GM12878 (cell line): ENCODE data around the gene PIPOX. TPM values are rescaled to one million over a fixed set of nuclear protein-coding genes. Genes with fewer than 3 reads are reported as not detected.

Experiments used
- ATAC-seq: fragments of 200-7000 bp; cut with Tn5 transposase; 3 replicates; pipeline ENCODE4 v1.9.1; 2020; ENCODE audit warnings: mild to moderate bottlenecking, moderate library complexity
- BruUV-seq: library from RNA; stranded (reverse); fragments of 400-500 nt; replicated peaks from 2 replicates; lab custom pipeline; 2021; lab: Mats Ljungman, UMichigan
- CTCF ChIA-PET: fragments of 300-600 bp; sonication (Branson Sonifier 250); formaldehyde crosslinking; extraction: SDS; loops from one replicate; lab custom pipeline; 2021; ENCODE audit warnings: inconsistent platforms; lab: Yijun Ruan, JAX
- POLR2A ChIA-PET: fragments of 350-600 bp; formaldehyde crosslinking; extraction: SDS; loops from one replicate; lab custom pipeline; 2021; ENCODE audit warnings: inconsistent platforms; lab: Charles Lee
- RAD21 ChIA-PET: fragments of 300-600 bp; sonication (Branson Sonifier 250); formaldehyde crosslinking; loops from one replicate; lab custom pipeline; 2023; ENCODE audit warnings: antibody characterized with exemption; ENCODE audit not compliant: unreplicated experiment; lab: Charles Lee
- SMC1A ChIA-PET: fragments of 300-600 bp; sonication (Branson Sonifier 250); formaldehyde crosslinking; loops from one replicate; lab custom pipeline; 2023; ENCODE audit not compliant: unreplicated experiment, uncharacterized antibody; lab: Charles Lee
- DNase-seq: peaks from one replicate; pipeline ENCODE4 v3.0.0-alpha.2; 2011; ENCODE audit warnings: low read depth, low spot score
- FAIRE-seq: peaks from 3 replicates; lab custom pipeline; 2011; peaks lifted over from hg19 to GRCh38; lab: Jason Lieb, UNC
- H2AFZ ChIP-seq: 2 replicates; pipeline ENCODE4 v1.6.0; 2011; ENCODE audit warnings: low read depth, low read length, control low read depth; ENCODE audit not compliant: control insufficient read depth
- H3K27ac ChIP-seq: 2 replicates; pipeline ENCODE4 v1.5.1; 2011; ENCODE audit warnings: control low read depth; ENCODE audit not compliant: control insufficient read depth, insufficient read depth
- H3K27me3 ChIP-seq, 2 experiments: replicated peaks in 1 of 2; 2 replicates each; pipeline versions ENCODE4 v1.6.0 to v1.6.1; 2011; ENCODE audit warnings: low read length in 1 of 2; ENCODE audit not compliant: control insufficient read depth in 2 of 2, insufficient read depth in 2 of 2
- H3K36me3 ChIP-seq, 2 experiments: 2 replicates each; pipeline ENCODE4 v1.5.1; 2011; ENCODE audit warnings: low read length in 1 of 2; ENCODE audit not compliant: control insufficient read depth in 2 of 2, insufficient read depth in 2 of 2
- H3K4me1 ChIP-seq: 2 replicates; pipeline ENCODE4 v1.6.1; 2011; ENCODE audit warnings: mild to moderate bottlenecking, low read length, moderate library complexity, mixed read lengths; ENCODE audit not compliant: control insufficient read depth, insufficient read depth
- H3K4me2 ChIP-seq: 2 replicates; pipeline ENCODE4 v1.6.0; 2011; ENCODE audit warnings: control low read depth; ENCODE audit not compliant: control insufficient read depth, insufficient read depth
- H3K4me3 ChIP-seq: fragments of 200-600 bp; sonication (generic); 2 replicates; pipeline ENCODE4 v1.5.1; 2016
- H3K79me2 ChIP-seq: 2 replicates; pipeline ENCODE4 v1.6.0; 2011; ENCODE audit warnings: low read length; ENCODE audit not compliant: control insufficient read depth, insufficient read depth
- H3K9ac ChIP-seq: 2 replicates; pipeline ENCODE4 v1.8.0; 2011; ENCODE audit warnings: low read length, control low read depth, mixed read lengths; ENCODE audit not compliant: control insufficient read depth, insufficient read depth
- H3K9me3 ChIP-seq: replicated peaks from 3 replicates; pipeline ENCODE4 v1.5.1; 2011; ENCODE audit warnings: mild to moderate bottlenecking, low read length; ENCODE audit not compliant: control insufficient read depth, insufficient read depth
- H4K20me1 ChIP-seq: 2 replicates; pipeline ENCODE4 v1.6.0; 2011; ENCODE audit not compliant: control insufficient read depth, insufficient read depth
- CBFB ChIP-seq: IDR thresholded peaks from 2 replicates; pipeline ENCODE4 v1.6.1; 2016; ENCODE audit warnings: antibody characterized with exemption, low read depth
- IRF5 ChIP-seq: fragments of 450-650 bp; IDR thresholded peaks from 2 replicates; pipeline ENCODE4 v1.6.1; 2017; ENCODE audit warnings: borderline replicate concordance
- PBX3 ChIP-seq: IDR thresholded peaks from 2 replicates; pipeline ENCODE4 v1.6.1; 2011; ENCODE audit warnings: mild to moderate bottlenecking, low read depth, low read length, moderate library complexity; ENCODE audit not compliant: insufficient replicate concordance
- YBX1 ChIP-seq: fragments of 450-650 bp; IDR thresholded peaks from 2 replicates; pipeline ENCODE4 v1.6.1; 2016; ENCODE audit warnings: antibody characterized with exemption
- ZBTB40 ChIP-seq: fragments of 450-650 bp; IDR thresholded peaks from 2 replicates; pipeline ENCODE4 v1.6.1; 2016; ENCODE audit warnings: mild to moderate bottlenecking, moderate library complexity, borderline replicate concordance
- WGBS: methylation state at CpG from one replicate; pipeline ENCODE4 v1.1.6; 2016; ENCODE audit warnings: low lambda C conversion rate; ENCODE audit not compliant: insufficient replicate concordance, insufficient coverage; ENCODE audit errors: missing lambda C conversion rate; 5-methylcytosine and 5-hydroxymethylcytosine counted together
- in situ Hi-C: fragments of 300-500 bp; cut with MboI; formaldehyde crosslinking; loops from 9 replicates; pipeline ENCODE4 v1.14.3; 2018; ENCODE audit warnings: mixed read lengths
- intact Hi-C: fragments of 100-400 bp; cut with micrococcal nuclease; formaldehyde crosslinking; loops from one replicate; pipeline ENCODE4 v1.14.2; 2022; ENCODE audit not compliant: unreplicated experiment
- polyA plus RNA-seq, 11 experiments: library from polyadenylated mRNA; depleted of rRNA in 4 of 11; unstranded in 6 of 11; stranded (reverse) in 5 of 11; fragments of >200 nt; fragmentation: Nextera tagmentation in 4 of 11; fragmentation: Illumina TruSeq in 1 of 11; extraction: Ambion mirVana in 4 of 11; extraction: Trizol in 1 of 11; gene quantifications; 1 replicate in 1 of 11; 2 replicates in 10 of 11; pipeline versions ENCODE4 v1.2.1 to v1.2.3, GENCODE V29; 2011 to 2016; ENCODE audit warnings: inconsistent platforms in 2 of 11, missing spikeins in 2 of 11, low read depth in 1 of 11
- total RNA-seq, 4 experiments: library from RNA; depleted of rRNA in 3 of 4; stranded (reverse); fragments of >200 nt in 3 of 4; fragmentation: Illumina TruSeq in 1 of 4; extraction: Trizol in 1 of 4; gene quantifications; 2 replicates each; pipeline versions ENCODE4 v1.2.1 to v1.2.3, GENCODE V29; 2013 to 2021

PIPOX gene
- total and polyA plus RNA-seq, 10 of the 15 experiments (the other 5 are each of a cell fraction or from before 2014, with no cell fraction given), result 0.22 to 1.4 (median 0.56) TPM; not detected in 1

- WGBS, result 68% methylated on average over 10 of the region's 10 CpGs
- Histone ChIP-seq H3K27ac (no peak overlapping the region), H3K4me2 (no peak overlapping the region), H3K4me1 (no peaks in the 10 kb centered on the region), H3K9ac (no peak overlapping the region), H4K20me1 (no peaks in the 10 kb centered on the region), H3K4me3 (no peak overlapping the region), H3K36me3 (no peaks in the 10 kb centered on the region), H2AFZ (no peak overlapping the region), H3K9me3 (no peaks in the 10 kb centered on the region), H3K79me2 (no peaks in the 10 kb centered on the region), H3K27me3 (no peaks in the 10 kb centered on the region)
- ChIA-PET RAD21 (no interaction called here), SMC1A (no interaction called here), POLR2A (no interaction called here), CTCF (no interaction called here)
- DNase-seq (no peak), ATAC-seq (no peak), FAIRE-seq (no peak)
- TF ChIP-seq YBX1, result no peak
- TF ChIP-seq CBFB, result no peak
- TF ChIP-seq PBX3, result no peak
- no peak for TF ChIP-seq IRF5
- no peak for TF ChIP-seq ZBTB40
- BruUV-seq, result no TSS peak
- in situ Hi-C loops, result no loop called here
- intact Hi-C loops, result no loop called here
These were observed 25.9 kb downstream of the PIPOX start for GRCh38 chr17:29068818-29069217.
